ENCODE results near the gene GREB1.

- TF ChIP-seq CTCF (IDR thresholded peaks at IDR 0.05) (no peak), EP300 (IDR thresholded peaks at IDR 0.05) (no peak), POLR2A (IDR thresholded peaks at IDR 0.05) (no peak)
Observed at GRCh38 chr2:11541693-11542274, 7.9 kb downstream of the GREB1 start.
